Activated B cell treated with CpG ODN at 0.5 μM for 24 hours (primary cell): ENCODE results near the gene NPHS2. TPM values are rescaled to one million over a fixed set of nuclear protein-coding genes. Genes with fewer than 3 reads are reported as not detected.

Source experiments
- ATAC-seq: fragments of 200-7000 bp; cut with Tn5 transposase; one replicate; pipeline ENCODE4 v1.10.0; 2021; ENCODE audit warnings: low read depth, mild to moderate bottlenecking, moderate library complexity
- CTCF ChIA-PET: fragments of 350-600 bp; sonication (Branson Sonifier 250); formaldehyde crosslinking; loops from one replicate; lab custom pipeline; 2021; ENCODE audit warnings: antibody characterized with exemption; lab: Charles Lee
- POLR2A ChIA-PET: fragments of 350-600 bp; sonication (Branson Sonifier 250); formaldehyde crosslinking; loops from one replicate; lab custom pipeline; 2021; ENCODE audit warnings: antibody characterized with exemption; lab: Charles Lee
- DNase-seq: peaks from one replicate; pipeline ENCODE4 v3.0.0; 2022
- H3K27ac Mint-ChIP-seq: one replicate; pipeline ENCODE4 v1.8.0; 2020; ENCODE audit warnings: mixed read lengths
- H3K27me3 Mint-ChIP-seq: one replicate; pipeline ENCODE4 v1.8.0; 2021; ENCODE audit warnings: mixed read lengths
- H3K36me3 Mint-ChIP-seq: one replicate; pipeline ENCODE4 v1.8.0; 2021; ENCODE audit warnings: low read depth, mixed read lengths
- H3K4me1 Mint-ChIP-seq: one replicate; pipeline ENCODE4 v1.8.0; 2021; ENCODE audit warnings: mixed read lengths
- H3K4me3 Mint-ChIP-seq: one replicate; pipeline ENCODE4 v1.8.0; 2020; ENCODE audit warnings: mild to moderate bottlenecking, mixed read lengths
- H3K9me3 Mint-ChIP-seq: one replicate; pipeline ENCODE4 v1.8.0; 2020; ENCODE audit warnings: mixed read lengths
- intact Hi-C: fragments of 100-400 bp; cut with micrococcal nuclease; formaldehyde crosslinking; loops from one replicate; pipeline ENCODE4 v1.15.1; 2024
- total RNA-seq: library from RNA; stranded (reverse); gene quantifications from 2 replicates; pipeline ENCODE4 v1.2.3, GENCODE V29; 2022
- TF ChIP-seq, protein P1 (sequence below): fragments of 200-600 bp; IDR thresholded peaks from one replicate; pipeline ENCODE4 v1.8.0; 2022; ENCODE audit warnings: antibody characterized with exemption, mild to moderate bottlenecking

The NPHS2 gene
- total RNA-seq, 1 donor from 2014 or later = not detected

DNA sequence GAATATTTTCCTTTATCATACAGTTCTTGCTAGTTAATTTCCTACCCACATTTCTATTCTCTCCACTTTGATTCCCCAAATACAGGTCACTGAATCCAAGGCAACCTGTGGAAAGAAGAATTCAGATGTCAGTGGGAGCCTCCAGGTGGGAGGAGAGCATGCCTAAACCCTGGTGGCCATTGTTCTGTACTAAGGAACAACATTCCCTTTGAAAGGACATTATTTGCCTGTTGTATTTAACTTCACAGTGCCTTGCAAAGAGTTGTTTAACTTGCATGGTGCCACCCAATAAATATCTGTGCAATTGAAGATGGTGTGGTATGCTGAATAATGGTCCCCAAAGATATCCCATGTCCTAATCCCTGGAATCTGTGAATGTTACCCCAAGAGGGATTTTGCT is 21.3 kb downstream of the NPHS2 start:
- H3K4me3 Mint-ChIP-seq = no peak overlapping the region
- intact Hi-C loops = no loop called here
- peaks cover 8% of the 10 kb centered on the region for H3K27me3 Mint-ChIP-seq
- ATAC-seq = no peak
- DNase-seq = no peak
- H3K36me3 Mint-ChIP-seq = no peaks in the 10 kb centered on the region
- CTCF ChIA-PET = no interaction called here
- TF ChIP-seq, protein P1, sequence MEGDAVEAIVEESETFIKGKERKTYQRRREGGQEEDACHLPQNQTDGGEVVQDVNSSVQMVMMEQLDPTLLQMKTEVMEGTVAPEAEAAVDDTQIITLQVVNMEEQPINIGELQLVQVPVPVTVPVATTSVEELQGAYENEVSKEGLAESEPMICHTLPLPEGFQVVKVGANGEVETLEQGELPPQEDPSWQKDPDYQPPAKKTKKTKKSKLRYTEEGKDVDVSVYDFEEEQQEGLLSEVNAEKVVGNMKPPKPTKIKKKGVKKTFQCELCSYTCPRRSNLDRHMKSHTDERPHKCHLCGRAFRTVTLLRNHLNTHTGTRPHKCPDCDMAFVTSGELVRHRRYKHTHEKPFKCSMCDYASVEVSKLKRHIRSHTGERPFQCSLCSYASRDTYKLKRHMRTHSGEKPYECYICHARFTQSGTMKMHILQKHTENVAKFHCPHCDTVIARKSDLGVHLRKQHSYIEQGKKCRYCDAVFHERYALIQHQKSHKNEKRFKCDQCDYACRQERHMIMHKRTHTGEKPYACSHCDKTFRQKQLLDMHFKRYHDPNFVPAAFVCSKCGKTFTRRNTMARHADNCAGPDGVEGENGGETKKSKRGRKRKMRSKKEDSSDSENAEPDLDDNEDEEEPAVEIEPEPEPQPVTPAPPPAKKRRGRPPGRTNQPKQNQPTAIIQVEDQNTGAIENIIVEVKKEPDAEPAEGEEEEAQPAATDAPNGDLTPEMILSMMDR = no peak
- no peaks in the 10 kb centered on the region for H3K9me3 Mint-ChIP-seq
- H3K4me1 Mint-ChIP-seq = no peaks in the 10 kb centered on the region
- POLR2A ChIA-PET = no interaction called here
- no peak overlapping the region for H3K27ac Mint-ChIP-seq

DNA sequence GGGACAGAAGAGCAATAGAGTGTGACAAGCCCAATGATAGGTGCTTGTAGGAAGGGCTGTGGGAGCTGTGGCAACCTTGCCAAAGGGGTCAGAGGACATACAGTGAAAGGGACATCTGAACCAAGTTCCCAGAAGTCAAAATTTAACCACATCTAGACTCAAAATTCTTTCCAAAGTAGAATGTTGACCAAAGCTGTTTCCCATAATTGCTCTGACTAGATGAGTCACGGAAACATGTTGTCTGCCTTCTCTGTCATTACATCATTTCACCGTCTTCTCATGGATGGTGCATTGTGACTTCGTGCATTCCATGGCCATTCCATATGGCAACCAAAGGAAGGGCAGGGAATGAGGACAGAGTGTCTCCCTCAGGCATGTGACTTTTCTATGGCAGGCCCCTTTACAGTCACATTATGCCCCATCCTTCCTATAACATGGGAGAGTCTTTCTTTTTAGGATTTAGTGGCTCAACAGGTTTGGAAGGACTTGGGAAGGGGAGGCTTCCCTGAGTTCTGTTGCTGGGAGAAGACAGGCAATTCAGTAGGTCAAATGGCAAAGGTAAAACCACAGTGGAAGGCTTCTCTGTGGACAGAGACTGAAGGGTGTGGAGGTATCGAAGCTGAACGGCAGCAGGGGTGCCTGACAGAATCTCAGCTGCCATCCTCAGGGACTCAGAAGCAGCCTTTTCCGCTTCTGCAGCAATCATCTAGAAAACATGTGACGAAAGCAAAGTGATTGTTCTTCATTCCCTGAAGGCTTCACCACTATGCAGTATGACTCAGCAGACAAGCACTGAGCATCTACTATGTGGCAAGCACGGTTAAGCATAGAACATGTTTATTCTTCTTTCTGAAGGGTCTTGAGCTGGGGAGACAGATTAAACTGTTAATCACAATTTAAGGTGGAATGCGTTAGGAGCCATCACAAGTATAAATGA is 24.7 kb downstream of the NPHS2 start:
- Mint-ChIP-seq H3K4me1 (no peaks in the 10 kb centered on the region), H3K4me3 (no peak overlapping the region), H3K36me3 (no peaks in the 10 kb centered on the region), H3K9me3 (no peaks in the 10 kb centered on the region), H3K27ac (no peak overlapping the region), H3K27me3 (peaks cover 8% of the 10 kb centered on the region)
- intact Hi-C loops = no loop called here
- ChIA-PET POLR2A (no interaction called here), CTCF (no interaction called here)
- ATAC-seq (peak; percentile 42), DNase-seq (no peak)
- TF ChIP-seq, protein P1 = no peak

DNA sequence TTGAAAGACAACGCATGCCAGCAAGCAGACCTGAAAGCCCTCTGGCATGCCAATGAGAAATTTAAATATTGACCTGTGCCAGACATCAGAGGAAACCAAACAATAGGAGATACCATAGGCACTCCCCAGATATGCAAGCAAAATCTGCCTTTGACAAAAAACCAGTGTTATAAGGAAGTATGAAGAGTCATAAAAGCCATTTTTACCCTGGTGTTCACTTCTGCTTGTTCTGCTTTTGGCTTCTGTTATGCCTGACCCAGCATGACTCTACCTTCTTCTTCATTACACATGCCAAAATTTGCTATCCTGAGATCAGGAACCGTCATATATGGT is 26.4 kb downstream of the NPHS2 start:
- ATAC-seq = no peak
- CTCF ChIA-PET = no interaction called here
- DNase-seq = no peak
- Mint-ChIP-seq H3K36me3 (no peaks in the 10 kb centered on the region), H3K27me3 (peaks cover 2% of the 10 kb centered on the region), H3K9me3 (no peaks in the 10 kb centered on the region), H3K4me3 (no peak overlapping the region), H3K27ac (no peak overlapping the region), H3K4me1 (no peaks in the 10 kb centered on the region)
- intact Hi-C loops = no loop called here
- POLR2A ChIA-PET = no interaction called here
- TF ChIP-seq, protein P1 = no peak

DNA sequence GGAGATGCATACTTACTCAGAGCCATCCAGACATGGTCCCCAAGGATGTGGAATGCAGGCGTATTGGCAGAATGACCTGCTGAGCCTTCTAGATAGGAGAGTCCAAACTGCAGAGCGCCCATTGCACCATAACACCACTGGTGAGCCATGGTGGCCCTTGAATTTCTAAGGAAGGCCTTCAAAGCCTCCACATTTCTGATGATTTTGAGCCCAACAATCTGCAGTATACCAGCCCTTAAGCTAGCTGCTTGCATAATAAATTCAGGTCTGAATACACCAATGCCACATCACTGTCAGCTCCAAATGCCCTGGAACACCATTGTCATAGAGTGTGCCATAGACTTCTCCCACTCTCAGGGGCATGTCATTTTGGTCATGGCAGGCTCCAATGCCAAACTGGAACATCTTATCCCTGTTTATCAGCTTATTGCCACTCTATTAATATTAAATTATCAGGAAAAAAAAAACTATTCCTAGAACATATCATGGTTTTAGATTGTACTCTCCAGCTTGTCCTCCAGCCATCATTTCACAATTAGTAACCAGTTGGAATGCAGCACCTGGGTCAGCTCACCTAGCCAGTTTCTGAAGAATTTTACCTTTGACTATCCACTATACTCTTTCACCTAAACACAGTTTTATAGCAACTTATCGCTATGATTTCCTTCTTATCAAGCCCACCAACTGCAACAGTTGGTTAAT is 26.9 kb downstream of the NPHS2 start:
- TF ChIP-seq, protein P1 = no peak
- H3K4me1 Mint-ChIP-seq = no peaks in the 10 kb centered on the region
- DNase-seq (no peak), ATAC-seq (no peak)
- CTCF ChIA-PET = no interaction called here
- peaks cover 2% of the 10 kb centered on the region for H3K27me3 Mint-ChIP-seq
- intact Hi-C loops = no loop called here
- POLR2A ChIA-PET = no interaction called here
- no peak overlapping the region for H3K4me3 Mint-ChIP-seq
- H3K27ac Mint-ChIP-seq = no peak overlapping the region
- no peaks in the 10 kb centered on the region for H3K36me3 Mint-ChIP-seq
- H3K9me3 Mint-ChIP-seq = no peaks in the 10 kb centered on the region

DNA sequence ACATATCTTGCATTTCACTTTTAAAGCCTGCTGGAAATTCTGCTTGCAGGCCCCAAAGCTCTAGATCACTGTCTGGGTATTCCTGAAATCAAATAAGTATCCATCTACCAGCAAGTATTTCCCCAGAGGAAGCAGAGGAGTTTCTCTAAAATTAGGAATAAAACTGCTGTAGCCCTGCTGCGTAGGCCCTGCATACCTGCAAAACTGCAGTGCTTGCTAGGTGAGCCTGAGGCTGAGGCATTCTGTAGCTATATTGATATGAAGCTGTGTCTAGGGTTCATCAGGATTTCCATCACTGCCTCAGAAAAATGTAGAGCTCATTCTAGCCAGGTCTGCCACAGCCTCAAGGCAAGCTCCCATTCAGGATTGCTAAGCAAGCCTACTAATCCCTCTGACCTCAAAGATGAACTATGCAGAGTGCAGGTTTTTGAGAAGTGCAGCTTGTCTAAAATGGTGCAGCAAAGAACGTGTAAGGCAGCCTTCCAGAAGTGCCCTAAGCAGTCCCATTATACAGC is 28.7 kb downstream of the NPHS2 start:
- no peak for DNase-seq
- CTCF ChIA-PET = no interaction called here
- no peaks in the 10 kb centered on the region for H3K9me3 Mint-ChIP-seq
- POLR2A ChIA-PET = no interaction called here
- TF ChIP-seq, protein P1 = no peak
- H3K36me3 Mint-ChIP-seq = no peaks in the 10 kb centered on the region
- H3K27me3 Mint-ChIP-seq = peaks cover 8% of the 10 kb centered on the region
- no peak overlapping the region for H3K27ac Mint-ChIP-seq
- no peaks in the 10 kb centered on the region for H3K4me1 Mint-ChIP-seq
- ATAC-seq = no peak
- H3K4me3 Mint-ChIP-seq = no peak overlapping the region
- intact Hi-C loops = no loop called here
